HUES64 (cell line): Measurements from ENCODE around the gene METTL14.

Experiments used
- H3K27ac ChIP-seq: 2 replicates; pipeline ENCODE4 v1.7.0; 2013; ENCODE audit warnings: low read depth, low read length, inconsistent platforms
- H3K27me3 ChIP-seq: 2 replicates; pipeline ENCODE4 v1.6.1; 2013; ENCODE audit warnings: mild to moderate bottlenecking, low read length; ENCODE audit not compliant: insufficient read depth
- H3K36me3 ChIP-seq: 2 replicates; pipeline ENCODE4 v1.6.1; 2013; ENCODE audit warnings: mild to moderate bottlenecking, low read length; ENCODE audit not compliant: insufficient read depth
- H3K4me1 ChIP-seq: 2 replicates; pipeline ENCODE4 v1.6.1; 2013; ENCODE audit warnings: mild to moderate bottlenecking, low read length, moderate library complexity; ENCODE audit not compliant: insufficient read depth
- H3K4me3 ChIP-seq: 2 replicates; pipeline ENCODE4 v1.5.1; 2013; ENCODE audit warnings: mild to moderate bottlenecking, low read length, moderate library complexity
- H3K9ac ChIP-seq: 2 replicates; pipeline ENCODE4 v1.6.1; 2013; ENCODE audit warnings: mild to moderate bottlenecking, low read depth, low read length
- H3K9me3 ChIP-seq: 2 replicates; pipeline ENCODE4 v1.6.1; 2013; ENCODE audit warnings: low read depth, low read length; ENCODE audit not compliant: insufficient read depth
- WGBS: fragments of 150-250, 120-280 bp; methylation state at CpG from one replicate; pipeline ENCODE4 v1.1.7; 2013; ENCODE audit warnings: missing lambda C conversion rate; 5-methylcytosine and 5-hydroxymethylcytosine counted together

METTL14 gene

GRCh38 chr4:118734491-118735205, 49.5 kb downstream of the METTL14 start:
- H3K4me3 ChIP-seq = no peak overlapping the region
- WGBS = 94% methylated on average over 5 of the region's 7 CpGs
- H3K36me3 ChIP-seq = peaks cover 94% of the 10 kb centered on the region
- H3K9me3 ChIP-seq = no peaks in the 10 kb centered on the region
- no peak overlapping the region for H3K27ac ChIP-seq
- no peaks in the 10 kb centered on the region for H3K4me1 ChIP-seq
- no peaks in the 10 kb centered on the region for H3K27me3 ChIP-seq
- no peak overlapping the region for H3K9ac ChIP-seq

- no peak overlapping the region for H3K4me3 ChIP-seq
- H3K4me1 ChIP-seq = no peaks in the 10 kb centered on the region
- no peaks in the 10 kb centered on the region for H3K9me3 ChIP-seq
- peaks cover 89% of the 10 kb centered on the region for H3K36me3 ChIP-seq
- H3K9ac ChIP-seq = no peak overlapping the region
- no peaks in the 10 kb centered on the region for H3K27me3 ChIP-seq
- no peak overlapping the region for H3K27ac ChIP-seq
Observed at GRCh38 chr4:118736900-118737299, 51.7 kb downstream of the METTL14 start.

GRCh38 chr4:118738090-118738489, 52.9 kb downstream of the METTL14 start:
- Histone ChIP-seq H3K27ac (no peak overlapping the region), H3K36me3 (peaks cover 91% of the 10 kb centered on the region), H3K4me1 (no peaks in the 10 kb centered on the region), H3K4me3 (no peak overlapping the region), H3K9me3 (no peaks in the 10 kb centered on the region), H3K9ac (no peak overlapping the region), H3K27me3 (no peaks in the 10 kb centered on the region)
- WGBS = 96% methylated on average over 3 of the region's 3 CpGs

- no peaks in the 10 kb centered on the region for H3K4me1 ChIP-seq
- H3K27ac ChIP-seq = no peak overlapping the region
- H3K9ac ChIP-seq = no peak overlapping the region
- H3K9me3 ChIP-seq = no peaks in the 10 kb centered on the region
- 85% methylated on average over 2 of the region's 2 CpGs for WGBS
- no peaks in the 10 kb centered on the region for H3K27me3 ChIP-seq
- no peak overlapping the region for H3K4me3 ChIP-seq
- H3K36me3 ChIP-seq = peaks cover 93% of the 10 kb centered on the region
Observed at GRCh38 chr4:118739022-118739713, 54.0 kb downstream of the METTL14 start.

GRCh38 chr4:118740869-118741268, 55.7 kb downstream of the METTL14 start:
- WGBS = 96% methylated on average over 3 of the region's 5 CpGs
- H3K9me3 ChIP-seq = no peaks in the 10 kb centered on the region
- no peak overlapping the region for H3K4me3 ChIP-seq
- no peak overlapping the region for H3K27ac ChIP-seq
- no peaks in the 10 kb centered on the region for H3K4me1 ChIP-seq
- H3K27me3 ChIP-seq = no peaks in the 10 kb centered on the region
- no peak overlapping the region for H3K9ac ChIP-seq
- H3K36me3 ChIP-seq = peaks cover 94% of the 10 kb centered on the region

GRCh38 chr4:118741301-118741855, 56.2 kb downstream of the METTL14 start:
- peaks cover 91% of the 10 kb centered on the region for H3K36me3 ChIP-seq
- WGBS = 93% methylated on average over 3 of the region's 6 CpGs

GRCh38 chr4:118742050-118742449, 56.9 kb downstream of the METTL14 start:
- Histone ChIP-seq H3K4me1 (no peaks in the 10 kb centered on the region), H3K4me3 (no peak overlapping the region), H3K9ac (no peak overlapping the region), H3K27me3 (no peaks in the 10 kb centered on the region), H3K27ac (no peak overlapping the region), H3K36me3 (peaks cover 91% of the 10 kb centered on the region), H3K9me3 (no peaks in the 10 kb centered on the region)

More at GRCh38 chr4:118741301-118741855, 56.2 kb downstream of the METTL14 start:
- Histone ChIP-seq H3K4me3 (no peak overlapping the region), H3K4me1 (no peaks in the 10 kb centered on the region), H3K27me3 (no peaks in the 10 kb centered on the region), H3K27ac (no peak overlapping the region), H3K9ac (no peak overlapping the region), H3K9me3 (no peaks in the 10 kb centered on the region)

GRCh38 chr4:118743867-118744266, 58.7 kb downstream of the METTL14 start:
- H3K9me3 ChIP-seq = no peaks in the 10 kb centered on the region
- H3K4me1 ChIP-seq = no peaks in the 10 kb centered on the region
- H3K9ac ChIP-seq = no peak overlapping the region
- no peaks in the 10 kb centered on the region for H3K27me3 ChIP-seq
- peaks cover 80% of the 10 kb centered on the region for H3K36me3 ChIP-seq
- WGBS = 93% methylated on average over 4 of the region's 4 CpGs
- H3K4me3 ChIP-seq = no peak overlapping the region
- no peak overlapping the region for H3K27ac ChIP-seq

- WGBS = 92% methylated on average over 1 of the region's 3 CpGs
- no peak overlapping the region for H3K9ac ChIP-seq
- peaks cover 80% of the 10 kb centered on the region for H3K36me3 ChIP-seq
- no peaks in the 10 kb centered on the region for H3K9me3 ChIP-seq
- no peaks in the 10 kb centered on the region for H3K27me3 ChIP-seq
- H3K4me1 ChIP-seq = no peaks in the 10 kb centered on the region
- H3K4me3 ChIP-seq = no peak overlapping the region
- no peak overlapping the region for H3K27ac ChIP-seq
Observed at GRCh38 chr4:118745357-118745756, 60.2 kb downstream of the METTL14 start.

- Histone ChIP-seq H3K4me1 (no peaks in the 10 kb centered on the region), H3K9ac (no peak overlapping the region), H3K27ac (no peak overlapping the region), H3K9me3 (no peaks in the 10 kb centered on the region), H3K27me3 (no peaks in the 10 kb centered on the region), H3K4me3 (no peak overlapping the region), H3K36me3 (peaks cover 81% of the 10 kb centered on the region)
- WGBS = 79% methylated on average over 2 of the region's 2 CpGs
Observed at GRCh38 chr4:118746251-118746919, 61.2 kb downstream of the METTL14 start.

GRCh38 chr4:118749347-118749988, 64.3 kb downstream of the METTL14 start:
- Histone ChIP-seq H3K9me3 (no peaks in the 10 kb centered on the region), H3K27ac (no peak overlapping the region), H3K27me3 (no peaks in the 10 kb centered on the region), H3K4me1 (no peaks in the 10 kb centered on the region), H3K4me3 (no peak overlapping the region), H3K36me3 (peaks cover 76% of the 10 kb centered on the region), H3K9ac (no peak overlapping the region)
- WGBS = 86% methylated on average over 5 of the region's 5 CpGs
